SK-N-SH (cell line): ENCODE data around the gene RNF175. TPM values are rescaled to one million over a fixed set of nuclear protein-coding genes. Genes with fewer than 3 reads are reported as not detected.

ENCODE experiments used
- CTCF ChIA-PET: fragments of 300-600, 350-600 bp; formaldehyde crosslinking; extraction: SDS; loops from one replicate; lab custom pipeline; 2021; lab: Yijun Ruan, JAX
- POLR2A ChIA-PET: fragments of 350-600 bp; sonication (Branson Sonifier 250); formaldehyde crosslinking; extraction: SDS; loops from one replicate; lab custom pipeline; 2020; ENCODE audit warnings: antibody characterized with exemption, inconsistent platforms; lab: Yijun Ruan, JAX
- DNase-seq: peaks from one replicate; pipeline ENCODE4 v3.0.0; 2012
- H2AFZ ChIP-seq: fragments of 200-600 bp; sonication (generic); 2 replicates; pipeline ENCODE4 v1.8.1; 2016; ENCODE audit warnings: antibody characterized with exemption, mild to moderate bottlenecking, low read depth
- H3F3A ChIP-seq: fragments of 200-600 bp; sonication (generic); replicated peaks from 2 replicates; pipeline ENCODE3; 2016; ENCODE audit warnings: antibody characterized with exemption, mild to moderate bottlenecking; ENCODE audit not compliant: insufficient read depth
- H3K27ac ChIP-seq, 2 experiments: fragments of 200-500 bp in 1 of 2; fragments of 200-600 bp in 1 of 2; sonication (Bioruptor generic) in 1 of 2; sonication (generic), shearing (Covaris generic) in 1 of 2; 2 replicates each; pipeline versions ENCODE4 v1.5.1 to v1.6.1; 2014 to 2016; ENCODE audit warnings: low read depth in 2 of 2, inconsistent platforms in 1 of 2, low read length in 1 of 2, mild to moderate bottlenecking in 1 of 2, mixed read lengths in 1 of 2
- H3K27me3 ChIP-seq: fragments of 200-600 bp; sonication (generic), shearing (Covaris generic); 2 replicates; pipeline ENCODE4 v1.6.1; 2016; ENCODE audit warnings: mixed run types; ENCODE audit not compliant: insufficient read depth
- H3K36me3 ChIP-seq, 2 experiments: fragments of 200-500 bp in 1 of 2; fragments of 200-600 bp in 1 of 2; sonication (Bioruptor generic) in 1 of 2; sonication (generic) in 1 of 2; replicated peaks in 1 of 2; 2 replicates each; pipeline versions ENCODE3 to v1.5.1; 2014 to 2016; ENCODE audit warnings: low read length in 1 of 2, mild to moderate bottlenecking in 1 of 2; ENCODE audit not compliant: insufficient read depth in 2 of 2, control insufficient read depth in 1 of 2
- H3K4me1 ChIP-seq, 2 experiments: fragments of 200-500 bp in 1 of 2; fragments of 200-600 bp in 1 of 2; sonication (Bioruptor generic) in 1 of 2; sonication (generic), shearing (Covaris generic) in 1 of 2; 2 replicates each; pipeline versions ENCODE4 v1.5.1 to v1.6.1; 2014 to 2016; ENCODE audit warnings: low read depth in 1 of 2, low read length in 1 of 2, mixed run types in 1 of 2; ENCODE audit not compliant: insufficient read depth in 2 of 2, control insufficient read depth in 1 of 2
- H3K4me2 ChIP-seq: fragments of 200-600 bp; sonication (generic), shearing (Covaris generic); 2 replicates; pipeline ENCODE4 v1.6.1; 2017; ENCODE audit warnings: mixed run types
- H3K4me3 ChIP-seq, 2 experiments: fragments of 200-500 bp in 1 of 2; fragments of 200-600 bp in 1 of 2; sonication (Bioruptor generic) in 1 of 2; sonication (generic), shearing (Covaris generic) in 1 of 2; 2 replicates each; pipeline versions ENCODE4 v1.5.1 to v1.8.1; 2014 to 2016; ENCODE audit warnings: low read depth in 2 of 2, inconsistent platforms in 1 of 2, low read length in 1 of 2, mild to moderate bottlenecking in 1 of 2, mixed read lengths in 1 of 2, moderate library complexity in 1 of 2
- H3K79me2 ChIP-seq: fragments of 200-600 bp; sonication (generic); 2 replicates; pipeline ENCODE4 v1.8.1; 2017; ENCODE audit warnings: mild to moderate bottlenecking; ENCODE audit not compliant: insufficient read depth
- H3K9ac ChIP-seq: fragments of 200-600 bp; sonication (generic); 2 replicates; pipeline ENCODE4 v1.6.1; 2017; ENCODE audit warnings: mixed run types
- H3K9me2 ChIP-seq: fragments of 200-600 bp; sonication (generic); 2 replicates; pipeline ENCODE4 v1.6.1; 2017; ENCODE audit warnings: mixed run types
- H3K9me3 ChIP-seq: fragments of 200-600 bp; sonication (generic); 2 replicates; pipeline ENCODE4 v1.6.1; 2017; ENCODE audit warnings: mixed run types, mild to moderate bottlenecking, moderate library complexity
- H4K20me1 ChIP-seq: fragments of 200-600 bp; sonication (generic); 2 replicates; pipeline ENCODE4 v1.6.1; 2017; ENCODE audit warnings: mild to moderate bottlenecking, mixed run types; ENCODE audit not compliant: insufficient read depth
- CHD2 ChIP-seq: fragments of 150-350 bp; IDR thresholded peaks from 2 replicates; pipeline ENCODE4 v1.6.1; 2018; ENCODE audit warnings: low read length; ENCODE audit not compliant: partially characterized antibody
- ELF1 ChIP-seq: IDR thresholded peaks from 2 replicates; pipeline ENCODE4 v1.4.0; 2012
- EZH2phosphoT487 ChIP-seq: fragments of 200-600 bp; sonication (generic); IDR thresholded peaks from 2 replicates; pipeline ENCODE4 v1.6.1; 2017; ENCODE audit warnings: low read depth, mixed run types, mild to moderate bottlenecking, antibody characterized with exemption, moderate library complexity, borderline replicate concordance
- FOXJ3 ChIP-seq: sonication (generic); formaldehyde crosslinking; IDR thresholded peaks from 2 replicates; pipeline ENCODE4 v1.5.1; 2020; ENCODE audit warnings: mild to moderate bottlenecking, missing genetic modification reagents
- FOXM1 ChIP-seq: IDR thresholded peaks from 2 replicates; pipeline ENCODE4 v1.4.0; 2012; ENCODE audit warnings: low read depth, mild to moderate bottlenecking
- GABPA ChIP-seq: IDR thresholded peaks from 2 replicates; pipeline ENCODE4 v1.4.0; 2012; ENCODE audit warnings: low read depth, mild to moderate bottlenecking
- GATA2 ChIP-seq: sonication (generic); formaldehyde crosslinking; IDR thresholded peaks from 2 replicates; pipeline ENCODE4 v1.5.0; 2020; ENCODE audit warnings: mild to moderate bottlenecking, missing genetic modification reagents
- JUND ChIP-seq: IDR thresholded peaks from 2 replicates; pipeline ENCODE4 v1.4.0; 2012
- MAX ChIP-seq: IDR thresholded peaks from 2 replicates; pipeline ENCODE4 v1.4.0; 2012; ENCODE audit warnings: low read depth
- MXI1 ChIP-seq: IDR thresholded peaks from 2 replicates; pipeline ENCODE4 v1.6.1; 2012; ENCODE audit warnings: mild to moderate bottlenecking, low read depth, low read length, improper control_type of control experiment
- NRF1 ChIP-seq: IDR thresholded peaks from 2 replicates; pipeline ENCODE4 v1.6.1; 2012; ENCODE audit warnings: low read depth, mild to moderate bottlenecking, low read length
- POLR2AphosphoS5 ChIP-seq: IDR thresholded peaks from 2 replicates; pipeline ENCODE4 v1.6.1; 2012; ENCODE audit warnings: low read depth, low read length
- RXRA ChIP-seq: IDR thresholded peaks from 2 replicates; pipeline ENCODE4 v1.4.0; 2012; ENCODE audit warnings: low read depth, mild to moderate bottlenecking, borderline replicate concordance
- SIN3A ChIP-seq: IDR thresholded peaks from 2 replicates; pipeline ENCODE4 v1.6.1; 2012; ENCODE audit warnings: low read depth, mild to moderate bottlenecking, low read length, moderate library complexity, borderline replicate concordance
- YY1 ChIP-seq: IDR thresholded peaks from 2 replicates; pipeline ENCODE4 v1.4.0; 2012; ENCODE audit warnings: low read depth, mild to moderate bottlenecking
- WGBS: methylation state at CpG from one replicate; pipeline ENCODE4 v1.1.6; 2017; ENCODE audit warnings: low lambda C conversion rate; 5-methylcytosine and 5-hydroxymethylcytosine counted together
- polyA plus RNA-seq, 3 experiments: library from polyadenylated mRNA; depleted of rRNA; stranded (reverse); fragments of >200 nt; gene quantifications; 2 replicates each; pipeline ENCODE4 v1.2.3, GENCODE V29; 2012
- TF ChIP-seq, protein P1 (sequence below): fragments of 150-350 bp; IDR thresholded peaks from 2 replicates; pipeline ENCODE4 v1.6.1; 2016; ENCODE audit warnings: mild to moderate bottlenecking, low read depth, low read length
- TF ChIP-seq, protein P2 (sequence below): IDR thresholded peaks from 2 replicates; pipeline ENCODE4 v1.4.0; 2012; ENCODE audit warnings: low read depth, borderline replicate concordance
- TF ChIP-seq, protein P3 (sequence below): IDR thresholded peaks from 2 replicates; pipeline ENCODE4; 2012

RNF175 gene
- polyA plus RNA-seq, 1 of the 3 experiments (the other 2 are of a cell fraction) = 0.10 TPM

- no peaks in the 10 kb centered on the region for H3F3A ChIP-seq
- H3K79me2 ChIP-seq = no peaks in the 10 kb centered on the region
- no peaks in the 10 kb centered on the region for H3K9me2 ChIP-seq
- DNase-seq = no peak
- no peak overlapping the region for H3K4me2 ChIP-seq
- ChIA-PET CTCF (no interaction called here), POLR2A (no interaction called here)
- no peak overlapping the region for H2AFZ ChIP-seq
- H3K4me3 ChIP-seq = no peak overlapping the region
- no peak overlapping the region for H3K27ac ChIP-seq
- H3K27me3 ChIP-seq = no peaks in the 10 kb centered on the region
- 80% methylated on average over 1 of the region's 1 CpG for WGBS
- no peaks in the 10 kb centered on the region for H3K36me3 ChIP-seq
- no peaks in the 10 kb centered on the region for H4K20me1 ChIP-seq
- TF ChIP-seq EZH2phosphoT487 = no peak
- TF ChIP-seq POLR2AphosphoS5 = no peak
- TF ChIP-seq MAX = no peak
- TF ChIP-seq FOXM1 = no peak
- TF ChIP-seq, protein P1, sequence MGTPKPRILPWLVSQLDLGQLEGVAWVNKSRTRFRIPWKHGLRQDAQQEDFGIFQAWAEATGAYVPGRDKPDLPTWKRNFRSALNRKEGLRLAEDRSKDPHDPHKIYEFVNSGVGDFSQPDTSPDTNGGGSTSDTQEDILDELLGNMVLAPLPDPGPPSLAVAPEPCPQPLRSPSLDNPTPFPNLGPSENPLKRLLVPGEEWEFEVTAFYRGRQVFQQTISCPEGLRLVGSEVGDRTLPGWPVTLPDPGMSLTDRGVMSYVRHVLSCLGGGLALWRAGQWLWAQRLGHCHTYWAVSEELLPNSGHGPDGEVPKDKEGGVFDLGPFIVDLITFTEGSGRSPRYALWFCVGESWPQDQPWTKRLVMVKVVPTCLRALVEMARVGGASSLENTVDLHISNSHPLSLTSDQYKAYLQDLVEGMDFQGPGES = no peak
- no peak for TF ChIP-seq SIN3A
- TF ChIP-seq, protein P2, sequence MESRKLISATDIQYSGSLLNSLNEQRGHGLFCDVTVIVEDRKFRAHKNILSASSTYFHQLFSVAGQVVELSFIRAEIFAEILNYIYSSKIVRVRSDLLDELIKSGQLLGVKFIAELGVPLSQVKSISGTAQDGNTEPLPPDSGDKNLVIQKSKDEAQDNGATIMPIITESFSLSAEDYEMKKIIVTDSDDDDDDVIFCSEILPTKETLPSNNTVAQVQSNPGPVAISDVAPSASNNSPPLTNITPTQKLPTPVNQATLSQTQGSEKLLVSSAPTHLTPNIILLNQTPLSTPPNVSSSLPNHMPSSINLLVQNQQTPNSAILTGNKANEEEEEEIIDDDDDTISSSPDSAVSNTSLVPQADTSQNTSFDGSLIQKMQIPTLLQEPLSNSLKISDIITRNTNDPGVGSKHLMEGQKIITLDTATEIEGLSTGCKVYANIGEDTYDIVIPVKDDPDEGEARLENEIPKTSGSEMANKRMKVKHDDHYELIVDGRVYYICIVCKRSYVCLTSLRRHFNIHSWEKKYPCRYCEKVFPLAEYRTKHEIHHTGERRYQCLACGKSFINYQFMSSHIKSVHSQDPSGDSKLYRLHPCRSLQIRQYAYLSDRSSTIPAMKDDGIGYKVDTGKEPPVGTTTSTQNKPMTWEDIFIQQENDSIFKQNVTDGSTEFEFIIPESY = no peak
- TF ChIP-seq FOXJ3 (CRISPR knock-in tag) = no peak
- no peak for TF ChIP-seq YY1
- no peak for TF ChIP-seq ELF1
- TF ChIP-seq GABPA = no peak
- TF ChIP-seq GATA2 (CRISPR knock-in tag) = no peak
- no peak for TF ChIP-seq JUND
- TF ChIP-seq MXI1 = no peak
- no peak for TF ChIP-seq RXRA
- TF ChIP-seq, protein P3, sequence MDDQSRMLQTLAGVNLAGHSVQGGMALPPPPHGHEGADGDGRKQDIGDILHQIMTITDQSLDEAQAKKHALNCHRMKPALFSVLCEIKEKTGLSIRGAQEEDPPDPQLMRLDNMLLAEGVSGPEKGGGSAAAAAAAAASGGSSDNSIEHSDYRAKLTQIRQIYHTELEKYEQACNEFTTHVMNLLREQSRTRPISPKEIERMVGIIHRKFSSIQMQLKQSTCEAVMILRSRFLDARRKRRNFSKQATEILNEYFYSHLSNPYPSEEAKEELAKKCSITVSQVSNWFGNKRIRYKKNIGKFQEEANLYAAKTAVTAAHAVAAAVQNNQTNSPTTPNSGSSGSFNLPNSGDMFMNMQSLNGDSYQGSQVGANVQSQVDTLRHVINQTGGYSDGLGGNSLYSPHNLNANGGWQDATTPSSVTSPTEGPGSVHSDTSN = no peak
- TF ChIP-seq CHD2 = no peak
- no peak for TF ChIP-seq NRF1
- no peaks in the 10 kb centered on the region for H3K9me3 ChIP-seq
- no peak overlapping the region for H3K9ac ChIP-seq
- H3K4me1 ChIP-seq = no peaks in the 10 kb centered on the region
These were observed 97.9 kb downstream of the RNF175 start for GRCh38 chr4:153661908-153662307.
